Skeletal muscle tissue (tissue), 4 donors: ENCODE measurements around the gene SRRM1. TPM values are rescaled to one million over a fixed set of nuclear protein-coding genes. Genes with fewer than 3 reads are reported as not detected.
"Not testable (repeated sequence)": the region's sequence is repeated elsewhere in the genome, so short reads cannot be mapped to it uniquely, and the experiment has no call there.

Source experiments
- H3K27ac ChIP-seq: one replicate; pipeline ENCODE4 v1.7.0; 2013; ENCODE audit warnings: mild to moderate bottlenecking, low read depth, low read length, inconsistent platforms
- H3K27me3 ChIP-seq, 3 donors: one replicate each; pipeline ENCODE4 v1.7.0; 2013; ENCODE audit warnings: low read length in 3 of 3; ENCODE audit not compliant: control insufficient read depth in 3 of 3, insufficient read depth in 3 of 3
- H3K36me3 ChIP-seq, 3 donors: one replicate each; pipeline ENCODE4 v1.7.0; 2013; ENCODE audit warnings: low read length in 3 of 3; ENCODE audit not compliant: control insufficient read depth in 3 of 3, insufficient read depth in 3 of 3
- H3K4me1 ChIP-seq, 3 donors: one replicate each; pipeline ENCODE4 v1.7.0; 2013; ENCODE audit warnings: low read length in 3 of 3, mild to moderate bottlenecking in 3 of 3; ENCODE audit not compliant: control insufficient read depth in 3 of 3, insufficient read depth in 3 of 3
- H3K4me3 ChIP-seq, 3 donors: one replicate each; pipeline ENCODE4 v1.7.0; 2013; ENCODE audit warnings: low read length in 3 of 3
- H3K9ac ChIP-seq, 3 donors: one replicate each; pipeline ENCODE4 v1.7.0; 2013; ENCODE audit warnings: low read length in 3 of 3, mild to moderate bottlenecking in 3 of 3, moderate library complexity in 2 of 3, low read depth in 1 of 3
- H3K9me3 ChIP-seq, 3 donors: one replicate each; pipeline ENCODE4 v1.7.0; 2013; ENCODE audit warnings: low read length in 3 of 3; ENCODE audit not compliant: control insufficient read depth in 3 of 3
- total RNA-seq: library from RNA; depleted of rRNA; stranded (reverse); fragments of >200 nt; gene quantifications from one replicate; pipeline ENCODE4 v1.2.3, GENCODE V29; 2014
- donor health status: Osteomylitis.

The SRRM1 gene
- total RNA-seq, 1 donor from 2014 or later = 29.2 TPM

DNA sequence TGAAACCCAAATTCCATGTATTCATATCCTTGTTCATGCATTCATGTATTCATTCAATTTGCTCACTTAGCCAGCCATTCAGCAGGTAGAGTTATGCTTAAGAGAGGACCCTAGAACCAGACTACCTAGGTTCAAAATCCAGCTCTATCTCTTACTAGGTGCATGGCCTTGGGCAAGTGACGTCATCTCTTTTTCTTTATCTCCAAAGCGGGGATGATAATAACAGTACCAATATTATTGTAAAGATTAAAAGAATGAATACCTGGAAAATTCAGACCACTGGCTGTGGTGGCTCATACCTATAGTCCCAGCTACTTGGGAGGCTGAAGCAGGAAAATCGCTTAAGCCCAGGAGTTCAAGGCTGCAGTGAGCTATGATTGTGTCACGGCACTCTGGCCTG lies 68.2 kb downstream of the SRRM1 start:
- no peaks in the 10 kb centered on the region for H3K9me3 ChIP-seq

DNA sequence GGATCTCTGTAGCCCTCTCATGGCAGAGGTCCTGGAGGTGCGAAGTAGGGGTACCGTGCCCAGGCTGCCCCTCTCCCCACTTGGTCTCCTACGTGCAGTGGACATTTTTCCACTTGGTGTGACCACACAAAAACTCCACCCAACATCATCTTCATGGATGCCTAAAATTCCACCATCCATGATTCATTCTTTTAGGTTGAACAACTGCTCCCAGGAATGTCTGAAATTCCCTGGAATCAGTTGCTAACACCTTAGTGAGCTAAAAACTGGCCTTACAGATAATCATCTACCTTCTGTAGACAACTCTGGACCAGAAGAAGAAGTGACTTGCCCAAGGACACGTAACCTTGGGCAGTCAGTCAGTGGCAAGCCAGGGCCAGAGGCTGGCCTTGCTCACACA lies 70.1 kb downstream of the SRRM1 start:
- Histone ChIP-seq H3K27me3 (no peaks in the 10 kb centered on the region), H3K4me3 (no peak overlapping the region), H3K9ac (no peak overlapping the region), H3K9me3 (no peaks in the 10 kb centered on the region), H3K27ac (no peak overlapping the region), H3K36me3 (no peaks in the 10 kb centered on the region), H3K4me1 (peaks cover 0 to 5% (median 0%) of the 10 kb centered on the region in 3 donors)

More for the DNA sequence above, 68.2 kb downstream of the SRRM1 start:
- no peak overlapping the region for H3K27ac ChIP-seq
- H3K9ac ChIP-seq = no peak overlapping the region
- no peaks in the 10 kb centered on the region for H3K27me3 ChIP-seq
- H3K4me1 ChIP-seq = no peaks in the 10 kb centered on the region
- no peaks in the 10 kb centered on the region for H3K36me3 ChIP-seq
- no peak overlapping the region for H3K4me3 ChIP-seq

DNA sequence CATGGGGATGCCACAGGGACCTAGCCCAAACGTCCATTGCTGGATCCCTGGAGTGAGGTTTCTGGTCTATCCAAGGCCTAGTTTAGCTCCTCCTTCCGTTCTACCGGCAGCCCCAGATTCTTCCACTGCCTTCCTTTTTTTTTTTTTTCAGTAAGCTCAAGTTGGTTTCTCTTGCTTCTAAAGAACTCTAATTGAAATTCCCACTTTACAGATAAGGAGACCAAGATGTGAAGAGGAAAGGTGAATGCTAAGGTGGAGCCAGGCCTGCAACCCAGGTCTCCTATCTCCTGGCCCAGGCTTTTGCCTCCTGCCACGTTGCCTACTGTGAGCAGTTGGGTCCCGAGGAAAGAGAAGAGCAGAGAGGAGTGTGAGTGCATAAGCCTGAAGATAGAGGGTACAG lies 70.6 kb downstream of the SRRM1 start:
- no peaks in the 10 kb centered on the region for H3K36me3 ChIP-seq
- no peak overlapping the region for H3K9ac ChIP-seq

DNA sequence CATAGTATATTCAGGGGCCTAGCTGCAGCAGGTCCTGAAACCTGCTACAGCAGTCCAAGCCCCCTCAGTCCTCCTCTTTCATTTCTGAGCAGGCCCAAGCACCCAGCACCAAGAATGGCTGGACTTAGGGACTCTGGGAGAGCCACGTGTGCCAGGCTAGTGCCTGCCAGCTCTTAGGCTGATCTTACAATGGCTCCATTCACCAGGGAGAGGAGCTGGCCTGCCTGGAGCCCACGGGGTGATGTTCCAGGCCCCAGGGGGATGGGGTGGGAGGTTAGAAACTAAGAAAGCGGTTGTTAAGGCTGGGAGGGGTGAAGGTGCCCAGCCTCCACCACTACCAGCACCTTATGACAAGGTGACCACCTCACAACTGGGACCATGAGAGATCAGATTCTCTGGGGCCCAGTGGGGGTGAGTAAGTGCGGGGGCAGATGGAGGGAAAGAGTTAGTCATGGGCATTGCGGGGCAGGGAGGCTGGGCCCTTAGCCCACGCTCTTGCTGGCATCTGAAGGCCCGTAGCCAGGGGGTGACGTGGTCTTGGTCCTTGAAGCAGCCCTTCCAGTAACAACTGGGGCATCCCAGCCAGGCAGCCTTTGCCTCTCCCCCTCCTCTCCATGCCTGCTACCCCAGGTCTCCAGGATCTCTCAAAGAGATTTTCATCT lies 71.9 kb downstream of the SRRM1 start:
- H3K36me3 ChIP-seq = no peaks in the 10 kb centered on the region
- no peak overlapping the region for H3K9ac ChIP-seq
- no peak overlapping the region for H3K4me3 ChIP-seq
- H3K27me3 ChIP-seq = peaks cover 0 to 2% (median 0%) of the 10 kb centered on the region in 3 donors
- no peaks in the 10 kb centered on the region for H3K9me3 ChIP-seq
- no peak overlapping the region for H3K27ac ChIP-seq
- H3K4me1 ChIP-seq = peaks cover 3 to 18% (median 9%) of the 10 kb centered on the region in 3 donors

More for the DNA sequence above, 70.6 kb downstream of the SRRM1 start:
- Histone ChIP-seq H3K27me3 (no peaks in the 10 kb centered on the region), H3K4me1 (peaks cover 0 to 9% (median 0%) of the 10 kb centered on the region in 3 donors), H3K27ac (no peak overlapping the region), H3K9me3 (no peaks in the 10 kb centered on the region), H3K4me3 (no peak overlapping the region)

DNA sequence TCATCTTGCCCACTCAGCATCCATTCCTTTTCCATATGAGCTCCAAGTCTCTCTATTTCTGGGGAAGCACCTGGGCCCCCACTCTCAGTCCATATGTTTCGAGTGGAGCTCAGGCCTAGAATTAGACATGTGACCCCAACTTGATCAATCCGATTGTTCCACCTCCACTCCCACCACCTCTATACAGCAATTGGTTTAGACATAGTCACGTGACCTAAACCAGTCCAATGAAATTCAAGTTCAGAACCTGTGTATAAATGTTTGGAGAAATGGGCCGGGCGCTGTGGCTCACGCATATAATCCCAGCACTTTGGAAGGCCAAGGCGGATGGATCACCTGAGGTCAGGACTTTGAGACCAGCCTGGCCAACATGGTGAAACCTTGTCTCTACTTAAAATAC lies 72.6 kb downstream of the SRRM1 start:
- H3K9ac ChIP-seq = no peak overlapping the region
- H3K36me3 ChIP-seq = no peaks in the 10 kb centered on the region
- no peak overlapping the region for H3K27ac ChIP-seq
- no peaks in the 10 kb centered on the region for H3K9me3 ChIP-seq
- no peak overlapping the region for H3K4me3 ChIP-seq
- H3K4me1 ChIP-seq = peaks cover 5 to 20% (median 12%) of the 10 kb centered on the region in 3 donors
- peaks cover 0 to 4% (median 0%) of the 10 kb centered on the region in 3 donors for H3K27me3 ChIP-seq

DNA sequence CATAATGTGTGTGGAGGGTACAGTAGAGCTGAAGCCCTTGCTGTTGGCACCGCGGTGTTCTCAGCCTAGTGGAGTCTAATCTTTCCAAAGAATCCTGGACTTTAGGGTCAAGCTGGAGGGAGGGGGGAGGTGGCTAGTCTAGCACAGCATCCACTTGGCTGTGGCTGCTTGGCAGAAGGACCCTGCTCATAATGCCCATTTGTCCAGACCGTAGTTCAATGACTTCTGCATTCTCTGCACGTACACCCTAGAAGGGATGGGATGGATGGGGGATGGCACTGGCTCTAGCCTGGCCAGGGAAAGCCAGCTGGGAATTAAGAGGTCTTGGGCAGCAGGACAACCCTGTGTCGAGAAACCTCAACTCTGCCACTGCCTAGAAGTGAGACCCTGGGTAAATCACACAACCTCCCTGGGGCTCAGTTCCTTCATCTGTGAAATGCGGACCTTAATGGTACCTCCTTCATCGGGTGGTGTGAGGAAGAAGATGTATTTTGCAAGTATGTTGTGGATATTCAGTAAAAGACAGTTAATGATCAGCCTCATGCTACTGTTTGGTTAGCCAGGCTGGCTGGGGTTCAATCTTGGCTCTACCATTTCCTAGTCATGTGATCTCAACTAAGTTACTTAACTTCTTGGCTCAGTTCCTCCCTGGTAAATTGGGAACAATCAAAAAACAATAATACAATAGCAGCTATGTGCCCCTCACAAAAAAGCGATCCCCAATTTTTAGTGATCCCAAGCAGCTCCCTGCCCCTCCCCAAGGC lies 75.0 kb downstream of the SRRM1 start:
- peaks cover 0 to 4% (median 0%) of the 10 kb centered on the region in 3 donors for H3K27me3 ChIP-seq
- no peak overlapping the region for H3K27ac ChIP-seq
- no peak overlapping the region for H3K9ac ChIP-seq
- peaks cover 6 to 22% (median 12%) of the 10 kb centered on the region in 3 donors for H3K4me1 ChIP-seq
- no peaks in the 10 kb centered on the region for H3K9me3 ChIP-seq
- H3K4me3 ChIP-seq = no peak overlapping the region
- H3K36me3 ChIP-seq = no peaks in the 10 kb centered on the region

DNA sequence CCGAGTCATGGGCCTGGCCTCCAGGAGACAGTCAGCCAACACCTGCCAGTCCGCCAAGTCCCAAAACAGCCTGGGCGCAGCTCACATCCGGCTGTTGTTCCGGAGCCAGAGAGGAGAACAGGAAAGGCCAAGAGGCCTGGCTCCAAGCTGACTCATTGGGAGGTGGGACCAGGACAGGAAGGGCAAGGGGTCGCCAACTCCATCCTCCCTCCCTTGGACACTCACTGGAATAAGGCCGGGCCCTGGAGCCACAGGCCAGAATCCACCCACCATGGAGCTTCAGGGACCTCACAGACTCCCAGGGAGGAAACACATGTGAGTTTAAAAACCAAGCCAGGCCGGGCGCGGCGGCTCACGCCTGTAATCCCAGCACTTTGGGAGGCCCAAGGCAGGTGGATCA lies 77.0 kb downstream of the SRRM1 start:
- Histone ChIP-seq H3K9me3 (no peaks in the 10 kb centered on the region), H3K9ac (peak overlapping the region in 1 of 3 donors; percentile 10), H3K4me3 (no peak overlapping the region), H3K36me3 (no peaks in the 10 kb centered on the region), H3K27me3 (peaks cover 0 to 4% (median 0%) of the 10 kb centered on the region in 3 donors), H3K27ac (peak overlapping the region; percentile 70), H3K4me1 (peaks cover 9 to 25% (median 18%) of the 10 kb centered on the region in 3 donors)

DNA sequence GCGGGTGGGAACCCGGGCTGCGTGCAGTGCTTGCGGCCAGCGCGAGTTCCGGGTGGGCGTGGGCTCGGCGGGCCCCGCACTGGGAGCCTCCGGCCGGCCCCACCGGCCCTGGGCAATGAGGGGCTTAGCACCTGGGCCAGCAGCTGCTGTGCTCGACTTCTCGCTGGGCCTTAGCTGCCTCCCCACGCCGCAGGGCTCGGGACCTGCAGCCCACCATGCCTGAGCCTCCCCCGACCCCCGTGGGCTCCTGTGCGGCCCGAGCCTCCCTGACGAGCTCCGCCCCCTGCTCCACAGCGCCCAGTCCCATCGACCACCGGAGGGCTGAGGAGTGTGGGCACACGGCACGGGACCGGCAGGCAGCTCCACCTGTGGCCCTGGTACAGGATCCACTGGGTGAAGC lies 78.4 kb downstream of the SRRM1 start:
- Histone ChIP-seq H3K27me3 (peaks cover 0 to 4% (median 0%) of the 10 kb centered on the region in 3 donors), H3K27ac (no peak overlapping the region), H3K36me3 (no peaks in the 10 kb centered on the region), H3K4me3 (no peak overlapping the region), H3K9me3 (no peaks in the 10 kb centered on the region), H3K4me1 (peaks cover 11 to 27% (median 18%) of the 10 kb centered on the region in 3 donors), H3K9ac (no peak overlapping the region)

DNA sequence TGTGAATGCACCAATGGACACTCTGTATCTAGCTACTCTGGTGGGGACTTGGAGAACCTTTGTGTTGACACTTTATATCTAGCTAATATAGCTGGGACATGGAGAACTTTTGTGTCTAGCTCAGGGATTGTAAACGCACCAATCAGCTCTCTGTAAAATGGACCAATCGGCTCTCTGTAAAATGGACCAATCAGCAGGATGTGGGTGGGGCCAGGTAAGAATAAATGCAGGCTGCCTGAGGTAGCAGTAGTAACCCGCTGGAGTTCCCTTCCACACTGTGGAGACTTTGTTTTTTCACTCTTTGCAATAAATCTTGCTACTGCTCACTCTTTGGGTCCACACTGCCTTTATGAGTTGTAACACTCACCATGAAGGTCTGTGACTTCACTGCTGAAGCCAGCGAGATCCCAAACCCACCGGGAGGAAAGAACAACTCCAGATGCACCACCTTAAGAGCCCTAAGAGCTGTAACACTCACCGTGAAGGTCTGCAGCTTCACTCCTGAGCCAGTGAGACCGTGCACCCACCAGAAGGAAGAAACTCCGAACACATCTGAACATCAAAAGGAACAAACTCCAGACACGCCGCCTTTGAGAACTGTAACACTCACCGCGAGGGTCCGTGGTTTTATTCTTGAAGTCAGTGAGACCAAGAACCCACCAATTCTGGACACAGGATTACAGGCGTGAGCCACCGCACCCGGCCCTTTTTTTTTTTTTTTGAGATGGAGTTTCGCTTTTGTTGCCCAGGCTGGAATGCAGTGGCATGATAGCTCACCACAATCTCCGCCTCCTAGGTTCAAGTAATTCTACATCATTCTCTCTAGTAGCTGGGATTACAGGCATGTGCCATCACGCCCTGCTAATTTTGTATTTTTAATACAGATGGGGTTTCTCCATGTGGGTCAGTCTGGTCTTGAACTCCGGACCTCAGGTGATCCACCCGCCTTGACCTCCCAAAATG lies 79.3 kb downstream of the SRRM1 start:
- H3K27me3 ChIP-seq, H3K4me3 ChIP-seq, H3K9me3 ChIP-seq, H3K36me3 ChIP-seq, H3K27ac ChIP-seq, H3K9ac ChIP-seq: not testable (repeated sequence)
- peaks cover 16 to 27% (median 18%) of the 10 kb centered on the region in 3 donors for H3K4me1 ChIP-seq
